Pancreas (tissue), 10 donors: ENCODE data around the gene SLC46A1. TPM values are rescaled to one million over a fixed set of nuclear protein-coding genes. Genes with fewer than 3 reads are reported as not detected.

ENCODE experiments used
- ATAC-seq, 4 donors: fragments of 200-7000 bp; cut with Tn5 transposase; one replicate each; pipeline versions ENCODE4 v1.8.0 to v1.9.1; 2020; ENCODE audit warnings: mild to moderate bottlenecking in 4 of 4, moderate library complexity in 4 of 4
- DNase-seq, 6 donors: peaks; one replicate each; pipeline ENCODE4 v3.0.0-alpha.2; 2020
- FAIRE-seq: peaks from 2 replicates; lab custom pipeline; 2012; peaks lifted over from hg19 to GRCh38; lab: Jason Lieb, UNC
- H3K27ac ChIP-seq, 4 donors: fragments of 200-600 bp; sonication (generic); 1 replicate in 3 of 4; 2 replicates in 1 of 4; pipeline versions ENCODE4 v1.5.0 to v1.8.0; 2020
- H3K27me3 ChIP-seq, 4 donors: fragments of 200-600 bp; one replicate each; pipeline ENCODE4 v1.8.0; 2021
- H3K36me3 ChIP-seq, 3 donors: fragments of 200-600 bp; sonication (generic) in 1 of 3; one replicate each; pipeline versions ENCODE4 v1.5.0 to v1.8.0; 2020 to 2021
- H3K4me1 ChIP-seq, 3 donors: fragments of 200-600 bp; one replicate each; pipeline ENCODE4 v1.8.0; 2021
- H3K4me3 ChIP-seq, 4 donors: fragments of 200-600 bp; sonication (generic) in 2 of 4; one replicate each; pipeline versions ENCODE4 v1.5.0 to v1.8.0; 2020 to 2021
- H3K9me3 ChIP-seq, 4 donors: fragments of 200-600 bp; one replicate each; pipeline ENCODE4 v1.8.0; 2021
- CTCF ChIP-seq, 4 donors: fragments of 200-600 bp; sonication (generic) in 3 of 4; IDR thresholded peaks; one replicate each; pipeline versions ENCODE4 v1.5.0 to v1.8.0; 2021; ENCODE audit warnings: antibody characterized with exemption in 4 of 4
- WGBS, 2 donors: extraction: QIAGEN DNeasy Blood & Tissue Kit; methylation state at CpG; one replicate each; pipeline ENCODE4 v1.1.7; 2013; 5-methylcytosine and 5-hydroxymethylcytosine counted together
- intact Hi-C, 3 donors: fragments of 100-400 bp; cut with DNase I; formaldehyde crosslinking; loops; one replicate each; pipeline versions ENCODE4 v1.11.1 to v1.14.2; 2022
- polyA plus RNA-seq, 2 donors: library from polyadenylated mRNA; stranded (reverse); fragments of 200-250 nt; gene quantifications; one replicate each; pipeline ENCODE4 v1.2.3, GENCODE V29; 2013
- total RNA-seq, 6 donors: library from RNA; stranded (reverse); fragmentation: NEBNext Ultra II Directional in 4 of 6; extraction: Animal tissue kit (Norgen Biotek cat#: 25700) in 4 of 6; gene quantifications; one replicate each; pipeline versions ENCODE4 v1.2.1 to v1.2.4, GENCODE V29; 2021 to 2023
- donor health status: healthy with polysubstance abuse.
- donor health status: DM: no; HTN: no; CAD: no; lungs with moderate emphysema.
- donor health status: DM: no; HTN: no; CAD: no.
- donor health status: control.
- donor health status: control.
- donor health status: Bipolar disorder and iron deficiency.
- donor health status: DM: yes; HTN: yes; CAD: no.
- donor health status: DM: no; HTN: no; CAD: no.
- donor health status: DM: no; HTN: no; CAD: no.
- donor health status: DM: yes; HTN: yes; CAD: no.

Gene SLC46A1
- total and polyA plus RNA-seq, 8 donors = 5.8 to 13.8 (median 7.3) TPM

GRCh38 chr17:28386391-28386790 lies 19.6 kb downstream of the SLC46A1 start:
- H3K36me3 ChIP-seq = peaks cover 0 to 33% (median 23%) of the 10 kb centered on the region in 3 donors

GRCh38 chr17:28385406-28385805 lies 20.6 kb downstream of the SLC46A1 start:
- Histone ChIP-seq H3K4me1 (peaks cover 0 to 7% (median 0%) of the 10 kb centered on the region in 3 donors), H3K9me3 (no peaks in the 10 kb centered on the region), H3K27ac (peak overlapping the region in 2 of 4 donors; percentile 51 to 64), H3K27me3 (no peaks in the 10 kb centered on the region), H3K36me3 (peaks cover 0 to 23% (median 13%) of the 10 kb centered on the region in 3 donors), H3K4me3 (peak overlapping the region; percentile 53 to 66 (median 64))
- ATAC-seq (peak; percentile 13 to 34 (median 22)), FAIRE-seq (no peak), DNase-seq (no peak)
- TF ChIP-seq CTCF (IDR thresholded peaks at IDR 0.05) = no peak
- WGBS, 2 donors = 32 to 37% methylated on average over 8 of the region's 8 CpGs
- intact Hi-C loops = no loop called here

More at GRCh38 chr17:28386391-28386790, 19.6 kb downstream of the SLC46A1 start:
- no peaks in the 10 kb centered on the region for H3K9me3 ChIP-seq
- no peak overlapping the region for H3K4me3 ChIP-seq
- FAIRE-seq (no peak), DNase-seq (no peak), ATAC-seq (no peak)
- no peak overlapping the region for H3K27ac ChIP-seq
- intact Hi-C loops = no loop called here
- no peak for TF ChIP-seq CTCF (IDR thresholded peaks at IDR 0.05)
- peaks cover 0 to 7% (median 0%) of the 10 kb centered on the region in 3 donors for H3K4me1 ChIP-seq
- no peaks in the 10 kb centered on the region for H3K27me3 ChIP-seq

- peak; percentile 67 to 77 (median 71) for ATAC-seq
- Histone ChIP-seq H3K27ac (peak overlapping the region; percentile 51 to 80 (median 65)), H3K27me3 (no peaks in the 10 kb centered on the region), H3K36me3 (peaks cover 0 to 19% (median 10%) of the 10 kb centered on the region in 3 donors), H3K4me1 (peaks cover 0 to 7% (median 0%) of the 10 kb centered on the region in 3 donors), H3K9me3 (no peaks in the 10 kb centered on the region), H3K4me3 (peak overlapping the region; percentile 53 to 66 (median 64))
- 3 to 7% methylated on average over 26 to 29 of the region's 29 CpGs for WGBS, 2 donors
- FAIRE-seq = no peak
- intact Hi-C loops = no loop called here
- no peak for TF ChIP-seq CTCF (IDR thresholded peaks at IDR 0.05)
- peak; percentile 36 to 84 (median 57) for DNase-seq
These were observed 21.0 kb downstream of the SLC46A1 start for GRCh38 chr17:28385037-28385400.

GRCh38 chr17:28384281-28385036 lies 21.6 kb downstream of the SLC46A1 start:
- H3K27ac ChIP-seq = peak overlapping the region; percentile 51 to 80 (median 65)
- peaks cover 0 to 14% (median 10%) of the 10 kb centered on the region in 3 donors for H3K36me3 ChIP-seq
- H3K4me3 ChIP-seq = peak overlapping the region; percentile 53 to 66 (median 64)
- intact Hi-C loops = no loop called here
- DNase-seq = peak; percentile 87 to 96 (median 90)
- no peaks in the 10 kb centered on the region for H3K9me3 ChIP-seq
- 3 to 7% methylated on average over 56 of the region's 56 CpGs for WGBS, 2 donors
- no peak for FAIRE-seq
- no peaks in the 10 kb centered on the region for H3K27me3 ChIP-seq
- ATAC-seq = peak; percentile 93 to 96 (median 94)
- TF ChIP-seq CTCF (IDR thresholded peaks at IDR 0.05) = no peak
- H3K4me1 ChIP-seq = peaks cover 0 to 7% (median 0%) of the 10 kb centered on the region in 3 donors
